GM12878 (cell line): ENCODE results near the gene FSHR. TPM values are rescaled to one million over a fixed set of nuclear protein-coding genes. Genes with fewer than 3 reads are reported as not detected.

Experiments
- ATAC-seq: fragments of 200-7000 bp; cut with Tn5 transposase; 3 replicates; pipeline ENCODE4 v1.9.1; 2020; ENCODE audit warnings: mild to moderate bottlenecking, moderate library complexity
- BruUV-seq: library from RNA; stranded (reverse); fragments of 400-500 nt; replicated peaks from 2 replicates; lab custom pipeline; 2021; lab: Mats Ljungman, UMichigan
- CTCF ChIA-PET: fragments of 300-600 bp; sonication (Branson Sonifier 250); formaldehyde crosslinking; extraction: SDS; loops from one replicate; lab custom pipeline; 2021; ENCODE audit warnings: inconsistent platforms; lab: Yijun Ruan, JAX
- POLR2A ChIA-PET: fragments of 350-600 bp; formaldehyde crosslinking; extraction: SDS; loops from one replicate; lab custom pipeline; 2021; ENCODE audit warnings: inconsistent platforms; lab: Charles Lee
- RAD21 ChIA-PET: fragments of 300-600 bp; sonication (Branson Sonifier 250); formaldehyde crosslinking; loops from one replicate; lab custom pipeline; 2023; ENCODE audit warnings: antibody characterized with exemption; ENCODE audit not compliant: unreplicated experiment; lab: Charles Lee
- SMC1A ChIA-PET: fragments of 300-600 bp; sonication (Branson Sonifier 250); formaldehyde crosslinking; loops from one replicate; lab custom pipeline; 2023; ENCODE audit not compliant: unreplicated experiment, uncharacterized antibody; lab: Charles Lee
- DNase-seq: peaks from one replicate; pipeline ENCODE4 v3.0.0-alpha.2; 2011; ENCODE audit warnings: low read depth, low spot score
- FAIRE-seq: peaks from 3 replicates; lab custom pipeline; 2011; peaks lifted over from hg19 to GRCh38; lab: Jason Lieb, UNC
- H2AFZ ChIP-seq: 2 replicates; pipeline ENCODE4 v1.6.0; 2011; ENCODE audit warnings: low read depth, low read length, control low read depth; ENCODE audit not compliant: control insufficient read depth
- H3K27ac ChIP-seq: 2 replicates; pipeline ENCODE4 v1.5.1; 2011; ENCODE audit warnings: control low read depth; ENCODE audit not compliant: control insufficient read depth, insufficient read depth
- H3K27me3 ChIP-seq, 2 experiments: replicated peaks in 1 of 2; 2 replicates each; pipeline versions ENCODE4 v1.6.0 to v1.6.1; 2011; ENCODE audit warnings: low read length in 1 of 2; ENCODE audit not compliant: control insufficient read depth in 2 of 2, insufficient read depth in 2 of 2
- H3K36me3 ChIP-seq, 2 experiments: 2 replicates each; pipeline ENCODE4 v1.5.1; 2011; ENCODE audit warnings: low read length in 1 of 2; ENCODE audit not compliant: control insufficient read depth in 2 of 2, insufficient read depth in 2 of 2
- H3K4me1 ChIP-seq: 2 replicates; pipeline ENCODE4 v1.6.1; 2011; ENCODE audit warnings: mild to moderate bottlenecking, low read length, moderate library complexity, mixed read lengths; ENCODE audit not compliant: control insufficient read depth, insufficient read depth
- H3K4me2 ChIP-seq: 2 replicates; pipeline ENCODE4 v1.6.0; 2011; ENCODE audit warnings: control low read depth; ENCODE audit not compliant: control insufficient read depth, insufficient read depth
- H3K4me3 ChIP-seq: fragments of 200-600 bp; sonication (generic); 2 replicates; pipeline ENCODE4 v1.5.1; 2016
- H3K79me2 ChIP-seq: 2 replicates; pipeline ENCODE4 v1.6.0; 2011; ENCODE audit warnings: low read length; ENCODE audit not compliant: control insufficient read depth, insufficient read depth
- H3K9ac ChIP-seq: 2 replicates; pipeline ENCODE4 v1.8.0; 2011; ENCODE audit warnings: low read length, control low read depth, mixed read lengths; ENCODE audit not compliant: control insufficient read depth, insufficient read depth
- H3K9me3 ChIP-seq: replicated peaks from 3 replicates; pipeline ENCODE4 v1.5.1; 2011; ENCODE audit warnings: mild to moderate bottlenecking, low read length; ENCODE audit not compliant: control insufficient read depth, insufficient read depth
- H4K20me1 ChIP-seq: 2 replicates; pipeline ENCODE4 v1.6.0; 2011; ENCODE audit not compliant: control insufficient read depth, insufficient read depth
- CREM ChIP-seq: IDR thresholded peaks from 2 replicates; pipeline ENCODE4 v1.6.1; 2014; ENCODE audit warnings: antibody characterized with exemption, low read depth
- ESRRA ChIP-seq: IDR thresholded peaks from 2 replicates; pipeline ENCODE4 v1.6.1; 2012; ENCODE audit warnings: mild to moderate bottlenecking, low read length, improper control_type of control experiment
- FOXK2 ChIP-seq: fragments of 450-650 bp; IDR thresholded peaks from 2 replicates; pipeline ENCODE4 v1.6.1; 2017; ENCODE audit warnings: mild to moderate bottlenecking, moderate library complexity
- FOXM1 ChIP-seq: IDR thresholded peaks from 2 replicates; pipeline ENCODE4 v1.6.1; 2012; ENCODE audit warnings: low read depth, mild to moderate bottlenecking, inconsistent platforms, low read length, moderate library complexity
- GATAD2B ChIP-seq: fragments of 450-650 bp; conservative IDR thresholded peaks from 2 replicates; pipeline ENCODE4 v1.6.1; 2017; ENCODE audit warnings: low read depth, mild to moderate bottlenecking, moderate library complexity
- HDAC6 ChIP-seq: fragments of 200-600 bp; sonication (generic); IDR thresholded peaks from one replicate; pipeline ENCODE4 v1.8.0; 2017; ENCODE audit warnings: antibody characterized with exemption; ENCODE audit not compliant: unreplicated experiment
- NFIC ChIP-seq: IDR thresholded peaks from 2 replicates; pipeline ENCODE4 v1.6.1; 2012; ENCODE audit warnings: low read depth, mild to moderate bottlenecking, inconsistent platforms, low read length, moderate library complexity
- NR2F1 ChIP-seq: fragments of 450-650 bp; conservative IDR thresholded peaks from 2 replicates; pipeline ENCODE4 v1.6.1; 2017; ENCODE audit warnings: mild to moderate bottlenecking
- NRF1 ChIP-seq: conservative IDR thresholded peaks from 2 replicates; pipeline ENCODE4 v1.6.1; 2011; ENCODE audit warnings: mild to moderate bottlenecking, low read depth, low read length, improper control_type of control experiment
- PAX5 ChIP-seq: IDR thresholded peaks from 2 replicates; pipeline ENCODE4 v1.6.1; 2011; ENCODE audit warnings: low read depth, low read length, borderline replicate concordance
- RAD51 ChIP-seq: fragments of 450-650 bp; IDR thresholded peaks from 2 replicates; pipeline ENCODE4 v1.6.1; 2016; ENCODE audit warnings: moderate library complexity, mild to moderate bottlenecking, inconsistent platforms
- RELB ChIP-seq: fragments of 450-650 bp; IDR thresholded peaks from 2 replicates; pipeline ENCODE4 v1.6.1; 2017; ENCODE audit warnings: low read depth, mild to moderate bottlenecking, moderate library complexity
- TCF12 ChIP-seq: IDR thresholded peaks from 2 replicates; pipeline ENCODE4 v1.6.1; 2011; ENCODE audit warnings: low read depth, mild to moderate bottlenecking, low read length
- WRNIP1 ChIP-seq: IDR thresholded peaks from 2 replicates; pipeline ENCODE4 v1.6.1; 2011; ENCODE audit warnings: low read depth, low read length, improper control_type of control experiment, borderline replicate concordance
- ZBED1 ChIP-seq: IDR thresholded peaks from 2 replicates; pipeline ENCODE4 v1.6.1; 2016; ENCODE audit warnings: borderline replicate concordance
- WGBS: methylation state at CpG from one replicate; pipeline ENCODE4 v1.1.6; 2016; ENCODE audit warnings: low lambda C conversion rate; ENCODE audit not compliant: insufficient replicate concordance, insufficient coverage; ENCODE audit errors: missing lambda C conversion rate; 5-methylcytosine and 5-hydroxymethylcytosine counted together
- in situ Hi-C: fragments of 300-500 bp; cut with MboI; formaldehyde crosslinking; loops from 9 replicates; pipeline ENCODE4 v1.14.3; 2018; ENCODE audit warnings: mixed read lengths
- intact Hi-C: fragments of 100-400 bp; cut with micrococcal nuclease; formaldehyde crosslinking; loops from one replicate; pipeline ENCODE4 v1.14.2; 2022; ENCODE audit not compliant: unreplicated experiment
- polyA plus RNA-seq, 11 experiments: library from polyadenylated mRNA; depleted of rRNA in 4 of 11; unstranded in 6 of 11; stranded (reverse) in 5 of 11; fragments of >200 nt; fragmentation: Nextera tagmentation in 4 of 11; fragmentation: Illumina TruSeq in 1 of 11; extraction: Ambion mirVana in 4 of 11; extraction: Trizol in 1 of 11; gene quantifications; 1 replicate in 1 of 11; 2 replicates in 10 of 11; pipeline versions ENCODE4 v1.2.1 to v1.2.3, GENCODE V29; 2011 to 2016; ENCODE audit warnings: inconsistent platforms in 2 of 11, missing spikeins in 2 of 11, low read depth in 1 of 11
- total RNA-seq, 4 experiments: library from RNA; depleted of rRNA in 3 of 4; stranded (reverse); fragments of >200 nt in 3 of 4; fragmentation: Illumina TruSeq in 1 of 4; extraction: Trizol in 1 of 4; gene quantifications; 2 replicates each; pipeline versions ENCODE4 v1.2.1 to v1.2.3, GENCODE V29; 2013 to 2021
- TF ChIP-seq, protein P1 (sequence below): fragments of 150-350 bp; IDR thresholded peaks from 2 replicates; pipeline ENCODE4 v1.6.1; 2016; ENCODE audit warnings: low read depth, low read length

Gene FSHR
- total and polyA plus RNA-seq, 10 of the 15 experiments (the other 5 are each of a cell fraction or from before 2014, with no cell fraction given): not detected

DNA sequence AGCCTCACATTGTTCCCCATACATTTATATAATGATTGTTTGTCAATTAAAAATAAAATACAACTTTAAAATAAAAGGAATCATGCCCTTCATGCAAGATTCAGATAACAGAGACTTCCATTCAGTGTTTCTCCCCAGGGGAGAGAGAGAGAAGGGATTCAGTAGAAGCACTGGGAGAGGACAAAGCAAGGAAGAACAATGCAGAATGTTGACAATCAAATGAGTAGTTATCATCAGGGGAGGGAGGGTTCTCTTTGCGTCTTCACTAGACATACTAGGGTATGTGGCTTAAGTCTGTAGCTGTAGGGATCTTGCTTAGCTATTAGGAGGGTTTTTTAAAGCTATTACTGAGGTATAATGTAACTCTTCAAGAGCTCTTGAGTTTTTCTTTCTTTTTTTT is 30.7 kb downstream of the FSHR start:
- ChIA-PET SMC1A (interaction anchor here (0.6 kb wide), 1 partner anchor 1256 kb away, joined by 4 read pairs; no protein-coding TSS in a partner anchor), CTCF (no interaction called here), POLR2A (no interaction called here), RAD21 (no interaction called here)
- H3K9ac ChIP-seq: no peak overlapping the region
- DNase-seq (no peak), FAIRE-seq (no peak), ATAC-seq (no peak)
- H4K20me1 ChIP-seq: no peaks in the 10 kb centered on the region
- H3K4me3 ChIP-seq: no peak overlapping the region
- no peak overlapping the region for H3K27ac ChIP-seq
- no TSS peak for BruUV-seq
- 0% methylated on average over 1 of the region's 1 CpG for WGBS
- no peak overlapping the region for H2AFZ ChIP-seq
- H3K4me2 ChIP-seq: no peak overlapping the region
- no peaks in the 10 kb centered on the region for H3K79me2 ChIP-seq
- H3K9me3 ChIP-seq: no peaks in the 10 kb centered on the region
- in situ Hi-C loops: no loop called here
- no peaks in the 10 kb centered on the region for H3K27me3 ChIP-seq
- no peaks in the 10 kb centered on the region for H3K4me1 ChIP-seq
- intact Hi-C loops: no loop called here
- no peak for TF ChIP-seq CREM
- no peak for TF ChIP-seq NFIC
- TF ChIP-seq FOXM1: no peak
- TF ChIP-seq WRNIP1: no peak
- no peak for TF ChIP-seq FOXK2
- TF ChIP-seq NRF1: no peak
- TF ChIP-seq ESRRA: no peak
- TF ChIP-seq RAD51: no peak
- no peak for TF ChIP-seq NR2F1
- TF ChIP-seq, protein P1, sequence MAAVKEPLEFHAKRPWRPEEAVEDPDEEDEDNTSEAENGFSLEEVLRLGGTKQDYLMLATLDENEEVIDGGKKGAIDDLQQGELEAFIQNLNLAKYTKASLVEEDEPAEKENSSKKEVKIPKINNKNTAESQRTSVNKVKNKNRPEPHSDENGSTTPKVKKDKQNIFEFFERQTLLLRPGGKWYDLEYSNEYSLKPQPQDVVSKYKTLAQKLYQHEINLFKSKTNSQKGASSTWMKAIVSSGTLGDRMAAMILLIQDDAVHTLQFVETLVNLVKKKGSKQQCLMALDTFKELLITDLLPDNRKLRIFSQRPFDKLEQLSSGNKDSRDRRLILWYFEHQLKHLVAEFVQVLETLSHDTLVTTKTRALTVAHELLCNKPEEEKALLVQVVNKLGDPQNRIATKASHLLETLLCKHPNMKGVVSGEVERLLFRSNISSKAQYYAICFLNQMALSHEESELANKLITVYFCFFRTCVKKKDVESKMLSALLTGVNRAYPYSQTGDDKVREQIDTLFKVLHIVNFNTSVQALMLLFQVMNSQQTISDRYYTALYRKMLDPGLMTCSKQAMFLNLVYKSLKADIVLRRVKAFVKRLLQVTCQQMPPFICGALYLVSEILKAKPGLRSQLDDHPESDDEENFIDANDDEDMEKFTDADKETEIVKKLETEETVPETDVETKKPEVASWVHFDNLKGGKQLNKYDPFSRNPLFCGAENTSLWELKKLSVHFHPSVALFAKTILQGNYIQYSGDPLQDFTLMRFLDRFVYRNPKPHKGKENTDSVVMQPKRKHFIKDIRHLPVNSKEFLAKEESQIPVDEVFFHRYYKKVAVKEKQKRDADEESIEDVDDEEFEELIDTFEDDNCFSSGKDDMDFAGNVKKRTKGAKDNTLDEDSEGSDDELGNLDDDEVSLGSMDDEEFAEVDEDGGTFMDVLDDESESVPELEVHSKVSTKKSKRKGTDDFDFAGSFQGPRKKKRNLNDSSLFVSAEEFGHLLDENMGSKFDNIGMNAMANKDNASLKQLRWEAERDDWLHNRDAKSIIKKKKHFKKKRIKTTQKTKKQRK: no peak
- TF ChIP-seq PAX5: no peak
- no peak for TF ChIP-seq HDAC6
- TF ChIP-seq GATAD2B: no peak
- TF ChIP-seq ZBED1: no peak
- no peak for TF ChIP-seq RELB
- TF ChIP-seq TCF12: no peak
- H3K36me3 ChIP-seq: no peaks in the 10 kb centered on the region
